Stimulated activated CD4-positive, alpha-beta T cell treated with anti-CD3 and anti-CD28 coated beads, Interleukin-1b, Interleukin-23, amount 100 ng/mL, for 4 hours (primary cell): ENCODE measurements around the gene CAPN15.

Experiments used
- DNase-seq, 2 donors: peaks; one replicate each; pipeline ENCODE4 v3.0.0-alpha.2; 2020; ENCODE audit warnings: low read depth in 2 of 2

The CAPN15 gene

DNA sequence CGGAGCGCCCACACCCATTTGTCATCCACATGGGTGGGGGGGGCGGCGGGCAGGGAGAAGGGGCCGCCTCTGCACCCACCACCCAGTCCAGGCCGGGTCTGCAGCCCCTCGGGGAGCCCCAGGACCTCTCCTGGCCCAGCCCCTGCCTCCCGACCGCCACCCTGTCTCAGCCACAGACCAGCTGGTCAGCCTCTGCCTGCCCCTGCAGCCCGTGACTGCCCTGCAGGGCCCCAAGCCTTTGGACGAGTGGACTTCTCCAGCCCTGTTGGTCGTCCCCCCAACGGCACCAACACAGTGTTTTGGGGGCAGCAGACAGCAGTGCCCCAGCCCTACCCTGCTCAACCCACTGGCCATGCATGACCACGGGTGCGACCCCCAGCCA, 33.9 kb downstream of the CAPN15 start:
- no peak for DNase-seq

DNA sequence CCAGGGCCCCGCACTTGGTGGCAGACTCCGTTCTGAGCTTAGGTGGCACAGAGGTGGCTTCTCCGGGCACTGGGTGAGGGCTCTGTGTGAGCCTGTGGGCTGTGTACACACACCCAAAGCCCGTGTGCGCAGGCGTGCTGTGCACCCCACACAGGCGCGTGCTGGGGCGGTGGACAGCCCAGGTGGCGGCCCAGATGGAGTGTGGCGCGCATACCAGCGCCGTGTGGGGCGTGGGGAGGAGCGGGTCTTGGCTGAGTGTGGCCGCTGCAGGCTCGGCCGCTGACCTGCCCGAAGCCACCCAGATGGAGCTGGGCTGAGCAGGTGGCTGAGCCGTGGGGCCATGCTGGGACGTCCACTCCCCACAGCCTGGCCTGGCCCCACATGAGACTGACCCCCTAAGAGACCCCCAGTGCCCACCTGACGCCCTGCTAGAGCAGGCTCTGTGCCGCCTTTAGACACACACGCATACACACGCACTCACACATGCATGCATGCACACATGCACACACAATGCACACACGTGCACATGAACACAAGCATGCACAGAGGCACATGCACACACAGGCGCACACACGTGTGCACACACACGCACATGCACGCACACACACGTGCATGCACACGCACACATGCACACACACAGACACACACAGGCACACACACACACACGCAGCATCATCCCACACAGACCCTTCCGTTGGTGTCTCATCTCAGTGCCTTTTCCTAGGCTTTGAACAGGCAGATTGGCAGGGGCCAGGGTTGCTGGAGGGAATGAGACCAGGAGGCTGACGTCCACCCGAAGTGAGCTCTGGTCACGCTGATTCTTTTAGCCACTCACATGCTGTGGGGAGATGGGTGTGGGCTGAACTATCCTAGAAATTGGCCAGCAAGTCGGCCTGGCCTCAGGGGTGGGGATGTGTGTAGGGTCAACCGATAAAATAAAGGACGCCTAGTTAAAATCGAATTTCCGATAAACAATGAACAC, 34.7 kb downstream of the CAPN15 start:
- no peak for DNase-seq

- no peak for DNase-seq
Observed at GRCh38 chr16:563072-563644, 35.6 kb downstream of the CAPN15 start.

DNA sequence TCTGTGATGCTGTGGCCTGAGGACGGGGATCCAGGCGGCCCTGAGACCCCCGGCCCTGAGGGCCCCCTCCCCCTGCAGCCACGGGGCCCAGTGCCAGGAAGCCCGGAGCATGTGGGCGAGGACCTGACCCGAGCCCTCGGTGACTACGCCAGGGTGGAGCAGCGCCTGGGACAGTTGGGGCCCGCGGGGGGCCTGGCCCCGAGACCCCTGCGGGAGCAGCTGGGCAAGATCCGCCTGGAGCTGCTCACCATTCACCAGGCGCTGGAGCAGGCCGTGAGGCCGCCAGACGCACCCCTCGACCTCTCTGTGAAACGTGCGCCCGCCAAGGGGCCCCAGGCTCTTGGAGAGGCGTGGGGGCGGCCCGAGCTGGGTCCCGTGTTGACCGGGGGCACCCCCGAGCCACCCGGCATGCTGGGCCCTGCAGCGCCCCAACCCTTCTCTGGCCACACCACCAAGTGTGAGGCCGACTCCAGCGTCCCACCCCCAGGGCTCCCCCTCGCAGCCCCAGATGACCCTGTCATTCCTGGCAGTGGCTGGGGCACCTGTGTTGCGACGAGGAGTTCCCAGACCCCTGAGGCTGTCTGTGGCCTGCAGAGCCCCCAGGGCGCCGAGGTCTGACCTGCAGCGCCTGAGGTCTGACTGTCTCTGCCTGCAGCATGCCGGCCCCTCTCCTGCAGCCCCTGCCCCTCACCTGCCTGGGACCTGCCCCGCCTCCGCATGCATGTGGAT, 37.3 kb downstream of the CAPN15 start:
- no peak for DNase-seq

GRCh38 chr16:565419-566330, 38.2 kb downstream of the CAPN15 start:
- no peak for DNase-seq

DNA sequence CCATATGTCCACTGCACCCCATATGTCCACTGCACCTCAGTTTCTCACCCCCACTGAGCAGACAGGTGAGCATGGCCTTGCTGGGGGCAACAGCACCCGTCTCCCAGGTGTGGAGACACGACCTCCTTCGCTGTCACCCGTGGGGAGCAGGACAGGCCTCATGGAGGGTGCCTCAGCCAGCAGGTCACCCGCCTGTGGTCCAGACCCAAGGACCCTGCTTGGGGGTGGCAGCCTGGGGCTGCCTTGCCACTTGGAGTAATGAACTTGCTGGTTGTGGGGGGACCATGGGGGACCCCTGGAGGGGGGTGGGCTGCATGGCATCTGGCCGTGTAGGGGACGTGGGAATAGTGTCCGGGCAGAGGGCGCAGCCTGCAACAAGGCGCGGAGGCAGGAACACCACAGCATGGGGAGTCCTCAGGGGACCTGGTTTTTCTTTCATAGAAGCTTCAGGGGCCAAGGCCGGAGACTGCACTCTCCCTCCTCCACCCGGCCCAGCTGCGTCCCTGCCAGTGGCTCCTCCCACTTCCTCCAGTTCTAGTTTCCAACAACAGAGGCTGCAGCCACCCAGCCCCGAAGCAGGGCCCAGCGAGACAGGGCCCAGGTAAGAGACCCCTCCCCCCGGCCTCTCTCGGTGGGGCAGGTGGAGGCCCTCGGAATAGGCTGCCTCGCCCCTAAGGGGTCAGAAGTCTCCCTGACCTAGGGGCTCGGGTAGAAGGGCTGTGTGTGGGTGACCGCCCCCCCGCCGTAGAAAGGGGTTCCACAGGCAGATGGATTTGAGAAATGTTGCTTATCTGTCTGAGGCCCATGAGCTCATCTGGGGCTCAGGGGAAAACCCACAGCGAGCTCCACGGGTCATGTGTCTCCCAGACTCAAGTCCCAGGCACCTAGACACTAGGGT, 39.2 kb downstream of the CAPN15 start, which contains the start of gene NHLRC4:
Gene NHLRC4, plus strand, starts transcription at position 531 of the 898 bp plus-strand sequence. CDS start 1,043 bp downstream, outside the sequence.
- DNase-seq: peak in 1 of 2 donors; percentile 28

DNA sequence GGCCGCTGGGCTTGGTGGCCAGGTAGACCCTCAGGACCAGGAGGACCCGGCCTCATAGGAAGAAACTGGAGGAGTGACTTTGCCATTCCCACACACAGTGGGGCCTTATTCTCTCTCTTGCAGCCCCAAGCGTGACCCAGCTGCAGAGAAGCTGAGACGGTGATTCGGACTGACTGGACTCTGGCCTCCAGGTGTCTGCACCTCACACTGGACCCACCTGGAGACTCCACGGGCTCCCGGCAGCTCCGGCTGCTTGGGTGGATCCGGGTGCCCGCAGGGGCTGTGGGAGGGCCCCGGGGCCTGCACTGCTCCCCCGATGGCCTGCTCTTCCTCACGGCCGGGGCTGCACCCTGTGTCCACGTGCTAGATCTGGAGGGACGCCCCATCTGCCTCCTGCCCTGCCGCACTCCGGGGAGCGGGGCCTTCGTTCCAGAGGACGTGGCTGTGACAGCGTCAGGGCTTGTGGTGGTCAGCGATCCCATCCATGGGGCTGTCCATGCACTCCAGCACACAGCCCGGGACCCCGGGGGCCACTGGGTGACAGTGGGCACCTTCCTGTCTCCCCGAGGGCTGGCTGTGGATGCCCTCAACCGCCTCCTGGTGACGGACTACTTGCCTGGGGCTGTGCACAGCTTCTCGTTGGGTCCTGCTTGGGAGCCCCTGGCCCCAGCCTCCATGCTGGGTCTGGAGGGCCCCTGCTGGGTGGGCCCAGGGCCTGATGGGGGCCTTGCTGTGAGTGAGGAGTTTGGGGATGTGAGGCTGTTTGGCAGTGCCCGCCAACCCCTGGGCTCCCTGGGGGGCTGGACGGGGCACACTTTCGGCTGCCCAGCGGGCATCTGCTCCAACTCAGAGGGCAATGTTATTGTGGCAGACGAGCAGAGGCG, 40.1 kb downstream of the CAPN15 start:
- DNase-seq: no peak

- DNase-seq: no peak
Observed at GRCh38 chr16:568401-569258, 41.1 kb downstream of the CAPN15 start.

DNA sequence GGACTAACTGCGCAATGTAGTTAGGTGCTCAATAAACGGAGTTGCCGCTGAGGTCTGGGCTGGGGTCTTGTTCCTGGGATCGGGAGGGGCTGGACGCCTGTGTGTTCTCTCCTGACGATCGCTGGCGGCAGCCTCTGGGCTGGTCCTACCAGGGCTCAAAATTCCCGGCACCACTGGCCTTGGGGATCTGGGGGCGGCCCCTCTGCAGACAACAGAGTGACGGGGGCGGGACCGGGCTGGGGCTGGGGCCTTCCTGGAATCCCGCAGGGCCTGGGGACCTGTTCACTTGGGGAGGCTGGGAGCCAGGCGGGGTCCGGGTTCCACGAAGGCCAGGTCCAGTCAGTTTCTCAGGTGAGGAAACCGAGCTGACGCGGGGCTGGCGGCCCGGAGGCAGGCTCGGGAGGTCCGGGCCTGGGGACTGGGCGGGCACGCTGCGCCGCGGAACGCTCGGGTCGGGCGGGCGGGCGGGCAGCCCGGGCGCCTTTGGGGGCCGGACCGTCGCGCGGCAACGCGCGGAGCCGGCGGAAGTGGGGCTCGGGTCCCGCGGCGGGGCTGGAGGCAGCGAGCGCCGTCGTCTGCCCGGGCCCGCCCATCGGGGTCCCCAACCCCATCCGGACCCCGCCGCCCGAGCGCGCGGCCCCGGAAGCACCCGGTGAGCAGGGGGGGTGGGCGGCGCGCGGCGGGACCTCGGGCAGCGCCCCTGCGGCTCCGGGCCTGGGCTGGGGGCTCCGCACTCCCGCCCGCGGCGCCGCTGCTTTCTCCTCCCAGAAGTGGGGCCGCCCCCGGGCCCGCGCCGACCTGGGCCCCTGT, 42.1 kb downstream of the CAPN15 start, which contains the start of gene PIGQ:
Gene PIGQ, plus strand, starts transcription at position 524 of the 810 bp plus-strand sequence. CDS start 4,107 bp downstream, outside the sequence.
- DNase-seq: peak; percentile 40 to 63

GRCh38 chr16:572865-573650, 45.5 kb downstream of the CAPN15 start:
- DNase-seq: no peak

DNA sequence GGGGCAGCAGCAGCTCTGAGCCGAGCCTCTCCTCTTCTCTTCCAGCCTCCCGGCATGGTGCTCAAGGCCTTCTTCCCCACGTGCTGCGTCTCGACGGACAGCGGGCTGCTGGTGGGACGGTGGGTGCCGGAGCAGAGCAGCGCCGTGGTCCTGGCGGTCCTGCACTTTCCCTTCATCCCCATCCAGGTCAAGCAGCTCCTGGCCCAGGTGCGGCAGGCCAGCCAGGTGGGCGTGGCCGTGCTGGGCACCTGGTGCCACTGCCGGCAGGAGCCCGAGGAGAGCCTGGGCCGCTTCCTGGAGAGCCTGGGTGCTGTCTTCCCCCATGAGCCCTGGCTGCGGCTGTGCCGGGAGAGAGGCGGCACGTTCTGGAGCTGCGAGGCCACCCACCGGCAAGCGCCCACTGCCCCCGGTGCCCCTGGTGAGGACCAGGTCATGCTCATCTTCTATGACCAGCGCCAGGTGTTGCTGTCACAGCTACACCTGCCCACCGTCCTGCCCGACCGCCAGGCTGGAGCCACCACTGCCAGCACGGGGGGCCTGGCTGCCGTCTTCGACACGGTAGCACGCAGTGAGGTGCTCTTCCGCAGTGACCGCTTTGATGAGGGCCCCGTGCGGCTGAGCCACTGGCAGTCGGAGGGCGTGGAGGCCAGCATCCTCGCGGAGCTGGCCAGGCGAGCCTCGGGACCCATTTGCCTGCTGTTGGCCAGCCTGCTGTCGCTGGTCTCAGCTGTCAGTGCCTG, 46.7 kb downstream of the CAPN15 start:
- DNase-seq: no peak

DNA sequence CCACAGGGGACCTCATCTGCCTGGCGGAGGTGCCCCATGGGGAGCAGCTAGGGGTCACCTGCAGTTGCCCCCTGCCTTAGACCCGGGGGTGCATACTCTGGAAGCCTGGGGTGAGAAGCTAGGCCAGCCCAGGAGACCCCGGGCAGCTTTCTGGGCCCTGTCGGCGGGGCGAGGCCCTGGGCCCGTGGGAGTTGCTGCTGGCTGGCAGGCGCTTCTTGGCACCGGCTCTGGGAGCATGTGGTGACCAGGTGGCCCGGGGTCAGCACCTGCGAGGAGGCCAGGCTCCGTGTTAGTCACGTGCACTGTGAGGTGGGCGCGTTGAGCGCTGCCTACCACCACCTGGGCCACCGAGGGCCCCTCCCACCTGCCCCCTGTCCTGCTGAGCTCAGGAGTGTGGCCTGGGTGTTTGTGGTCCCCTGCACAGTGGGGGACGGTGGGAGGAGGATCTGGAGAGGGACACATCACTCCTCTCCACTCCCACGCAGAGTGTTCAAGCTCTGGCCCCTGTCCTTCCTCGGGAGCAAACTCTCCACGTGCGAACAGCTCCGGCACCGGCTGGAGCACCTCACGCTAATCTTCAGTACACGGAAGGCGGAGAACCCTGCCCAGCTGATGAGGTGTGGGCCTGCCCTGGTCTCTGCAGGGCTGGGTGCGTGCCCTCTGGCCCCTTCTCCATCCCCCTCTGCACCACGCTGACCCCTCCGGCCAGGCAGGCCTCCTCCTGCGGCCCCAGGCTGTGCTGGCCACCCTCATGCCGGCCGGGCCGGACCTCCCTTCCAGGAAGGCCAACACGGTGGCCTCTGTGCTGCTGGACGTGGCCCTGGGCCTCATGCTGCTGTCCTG, 48.1 kb downstream of the CAPN15 start:
- DNase-seq: no peak

GRCh38 chr16:576197-576822, 48.8 kb downstream of the CAPN15 start:
- DNase-seq: no peak

- DNase-seq: no peak
Observed at GRCh38 chr16:576823-577201, 49.3 kb downstream of the CAPN15 start.
